ENCODE measurements around the gene EEPD1.

GRCh38 chr7:36265680-36266079 lies 112.6 kb downstream of the EEPD1 start:
- no peak for TF ChIP-seq POLR2A (IDR thresholded peaks at IDR 0.05)
- no peak for TF ChIP-seq CTCF (IDR thresholded peaks at IDR 0.05)
- TF ChIP-seq EP300 (IDR thresholded peaks at IDR 0.05) = no peak
- peak in 1 of 3 donors; percentile 35 for TF ChIP-seq POLR2AphosphoS5 (IDR thresholded peaks at IDR 0.05)
